ENCODE results near the gene DPCD.

Gene DPCD

DNA sequence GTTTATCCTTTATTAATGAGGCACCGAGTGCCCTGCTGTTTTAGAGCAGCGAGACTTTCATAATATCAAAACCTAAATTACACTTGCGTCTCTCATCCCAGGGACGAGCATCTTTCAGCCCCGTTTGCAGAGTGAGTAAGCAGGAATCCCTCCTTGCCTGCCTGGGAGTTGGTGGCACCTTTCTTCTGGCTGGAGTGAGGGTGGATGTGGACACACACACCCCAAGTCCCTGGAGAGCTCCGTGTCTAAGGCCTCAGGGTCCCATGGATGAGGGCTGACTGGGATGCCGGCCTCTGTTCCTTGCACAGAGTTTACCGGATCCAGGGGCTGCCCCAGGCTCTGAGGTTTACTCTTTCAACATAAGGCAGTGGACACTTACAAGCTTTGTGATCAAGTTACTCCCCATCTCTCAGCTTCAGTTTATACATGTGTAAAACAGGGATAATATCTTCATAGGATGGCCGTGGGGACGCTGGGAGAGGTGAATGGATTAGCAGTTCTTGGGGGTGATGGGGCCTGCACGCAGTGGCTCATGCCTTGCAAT, 24.6 kb upstream of the DPCD start:
- no peaks in the 10 kb centered on the region for H3K36me3 Mint-ChIP-seq (ENCODE audit: low read depth)
- H3K9me3 Mint-ChIP-seq, result no peaks in the 10 kb centered on the region
- DNase-seq, result no peak
- H3K27me3 Mint-ChIP-seq, result peaks cover 40% of the 10 kb centered on the region
- no peak overlapping the region for H3K4me3 Mint-ChIP-seq
- H3K27ac Mint-ChIP-seq, result no peak overlapping the region
- H3K4me1 Mint-ChIP-seq, result peaks cover 10% of the 10 kb centered on the region
- no peak for ATAC-seq

DNA sequence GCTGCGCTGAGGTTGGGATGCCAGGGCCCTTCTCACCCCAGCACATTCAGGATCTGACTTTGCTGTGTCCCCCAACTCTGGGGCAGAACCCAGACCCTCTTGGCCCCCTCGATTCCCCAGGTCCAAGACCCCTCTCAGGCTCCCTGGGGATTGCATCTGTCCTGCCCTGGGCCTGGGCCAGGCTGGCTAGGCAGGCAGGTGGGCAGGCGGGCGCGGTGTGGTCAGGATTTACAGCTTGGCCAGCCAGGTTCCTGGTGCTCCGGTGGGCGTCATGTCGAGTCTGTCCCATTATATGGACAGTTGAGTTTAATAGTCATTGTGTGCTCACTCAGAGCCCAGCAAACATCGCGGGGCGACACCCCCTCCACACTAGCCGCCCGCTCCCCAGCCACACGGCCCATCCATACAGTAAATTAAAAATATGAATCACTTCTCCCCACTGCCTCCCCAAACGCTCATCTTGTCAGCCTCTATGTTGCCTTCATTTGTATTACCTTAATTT, 23.6 kb upstream of the DPCD start:
- Mint-ChIP-seq H3K4me3 (no peak overlapping the region), H3K4me1 (peaks cover 10% of the 10 kb centered on the region), H3K36me3 (ENCODE audit: low read depth) (no peaks in the 10 kb centered on the region), H3K9me3 (no peaks in the 10 kb centered on the region), H3K27me3 (peaks cover 49% of the 10 kb centered on the region), H3K27ac (no peak overlapping the region)
- ATAC-seq (no peak), DNase-seq (no peak)

DNA sequence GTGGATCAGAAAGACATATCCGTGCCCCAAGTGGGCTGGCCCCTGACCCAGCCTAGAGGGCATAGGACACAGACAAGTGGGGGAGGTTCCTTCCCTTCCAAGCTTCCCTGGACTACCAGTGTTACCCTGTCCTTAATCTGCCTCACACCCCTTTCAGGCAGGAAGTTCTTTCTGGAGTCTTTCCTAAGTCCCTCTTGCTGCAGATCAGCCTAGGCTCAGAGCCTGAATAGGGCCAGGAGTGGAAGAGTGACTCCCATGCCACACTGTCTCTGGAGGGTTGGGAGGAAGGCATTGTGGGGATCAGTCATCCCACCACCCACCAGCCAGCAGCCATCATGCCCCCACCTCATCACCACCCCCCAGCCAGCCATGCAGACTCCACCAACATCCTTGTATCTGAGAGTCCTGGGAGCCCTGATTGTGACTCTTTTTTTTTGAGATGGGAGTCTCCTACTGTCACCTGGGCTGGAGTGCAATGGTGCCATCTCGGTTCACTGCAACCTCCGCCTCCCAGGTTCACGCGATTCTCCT, 22.7 kb upstream of the DPCD start:
- peaks cover 52% of the 10 kb centered on the region for H3K27me3 Mint-ChIP-seq
- no peak overlapping the region for H3K4me3 Mint-ChIP-seq

DNA sequence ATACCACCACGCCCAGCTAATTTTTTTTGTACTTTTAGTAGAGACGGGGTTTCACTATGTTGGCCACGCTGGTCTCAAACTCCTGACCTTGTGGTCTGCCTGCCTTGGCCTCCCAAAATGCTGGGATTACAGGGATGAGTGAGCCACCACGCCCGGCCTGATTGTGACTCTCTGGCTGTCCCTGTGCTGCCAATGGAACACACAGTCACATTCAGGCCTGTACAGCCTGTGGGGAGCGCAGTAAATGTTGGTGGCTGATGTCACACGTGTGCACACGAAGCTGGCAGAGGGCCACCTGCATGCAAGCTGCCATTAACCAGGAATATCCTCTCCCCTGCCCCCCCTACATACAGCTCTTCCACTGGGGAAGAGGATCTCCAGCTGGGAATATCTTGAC, 22.2 kb upstream of the DPCD start:
- Mint-ChIP-seq H3K36me3 (ENCODE audit: low read depth) (no peaks in the 10 kb centered on the region), H3K27me3 (peaks cover 52% of the 10 kb centered on the region), H3K27ac (no peak overlapping the region), H3K9me3 (no peaks in the 10 kb centered on the region), H3K4me3 (no peak overlapping the region), H3K4me1 (peaks cover 14% of the 10 kb centered on the region)
- no peak for DNase-seq
- ATAC-seq, result no peak

More for the DNA sequence above, 22.7 kb upstream of the DPCD start:
- Mint-ChIP-seq H3K4me1 (peaks cover 14% of the 10 kb centered on the region), H3K36me3 (ENCODE audit: low read depth) (no peaks in the 10 kb centered on the region), H3K27ac (no peak overlapping the region), H3K9me3 (no peaks in the 10 kb centered on the region)
- ATAC-seq (no peak), DNase-seq (no peak)

DNA sequence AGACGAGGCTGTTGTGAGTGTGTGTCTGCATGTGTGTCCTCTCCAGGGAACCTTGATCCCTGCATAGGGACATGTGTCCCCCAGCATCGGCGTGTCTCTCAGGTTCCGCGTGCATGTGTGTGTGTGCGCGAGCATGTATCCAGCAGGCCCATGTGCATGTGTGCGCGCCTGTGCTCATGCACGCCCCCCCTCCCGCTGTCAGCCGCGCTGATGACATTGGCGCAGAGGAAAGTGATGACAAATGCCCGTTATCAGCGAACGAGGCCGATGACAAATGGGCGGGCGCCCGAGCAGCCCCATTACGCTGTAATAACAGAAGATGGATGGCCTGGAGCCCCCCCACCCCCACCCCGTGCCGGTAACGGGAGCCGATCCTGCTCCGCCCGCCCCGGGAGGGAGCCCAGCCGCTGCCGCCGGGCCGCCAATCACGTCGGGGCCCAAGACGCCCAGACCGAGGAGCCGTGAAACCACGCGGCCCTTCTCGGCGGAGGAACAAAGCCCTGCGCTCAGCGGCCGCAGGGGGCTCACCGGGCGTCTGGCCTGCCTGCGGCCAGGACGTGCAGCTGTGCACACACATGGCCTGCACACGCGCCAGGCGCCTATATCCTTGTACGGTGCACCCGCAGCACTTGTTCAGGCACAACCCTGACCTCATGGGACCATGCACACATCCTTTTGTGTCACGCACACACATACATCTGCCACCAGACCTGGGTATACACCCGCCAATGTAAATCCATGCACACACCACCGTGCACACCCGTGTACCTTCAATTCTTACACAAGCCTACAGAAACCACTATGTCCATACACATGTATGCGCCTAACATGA, 21.6 kb upstream of the DPCD start:
- ATAC-seq (peak; percentile 6), DNase-seq (peak; percentile 18)
- Mint-ChIP-seq H3K27me3 (peaks cover 54% of the 10 kb centered on the region), H3K4me3 (no peak overlapping the region), H3K9me3 (no peaks in the 10 kb centered on the region), H3K4me1 (peaks cover 14% of the 10 kb centered on the region), H3K27ac (no peak overlapping the region), H3K36me3 (ENCODE audit: low read depth) (no peaks in the 10 kb centered on the region)

DNA sequence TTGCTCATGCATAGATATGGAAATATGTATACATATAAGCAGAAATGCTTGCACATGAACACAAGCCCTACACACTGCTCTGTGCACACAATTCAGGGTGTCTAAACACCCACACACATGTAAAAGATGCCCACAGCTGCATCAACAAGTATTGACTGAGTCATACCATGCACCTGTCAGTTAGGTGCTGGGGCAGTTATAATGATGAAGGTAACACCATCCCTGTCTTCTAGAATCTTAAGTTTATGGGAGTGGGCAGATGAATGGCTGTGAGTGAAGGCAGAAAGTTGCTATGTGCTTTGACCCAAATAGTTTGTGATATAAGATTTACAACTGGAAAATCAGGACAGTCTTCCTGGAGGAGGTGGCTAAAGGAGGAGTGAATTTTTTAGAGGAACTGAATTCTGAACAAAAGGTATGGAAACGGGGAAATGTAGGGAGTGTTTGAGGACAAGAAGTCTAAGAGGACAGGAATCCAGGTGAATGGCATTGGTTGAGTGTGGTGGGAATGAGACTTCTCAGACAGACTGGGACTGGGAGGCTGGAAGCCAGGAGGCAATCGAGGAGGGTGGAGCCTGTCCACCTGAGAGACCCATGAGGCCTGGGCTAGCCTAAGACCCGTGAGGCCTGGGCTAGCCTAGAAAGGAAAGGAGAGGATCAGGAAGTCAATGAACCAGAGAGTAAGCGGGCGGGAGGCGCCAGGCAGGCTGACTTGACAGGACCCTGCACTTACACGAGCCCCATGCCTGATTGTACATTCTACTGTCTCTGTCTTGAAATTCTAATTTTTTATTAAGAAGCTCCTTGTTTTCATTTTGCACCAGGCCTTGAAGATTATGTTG, 20.7 kb upstream of the DPCD start:
- peaks cover 14% of the 10 kb centered on the region for H3K4me1 Mint-ChIP-seq
- H3K27ac Mint-ChIP-seq, result no peak overlapping the region
- ATAC-seq (no peak), DNase-seq (no peak)
- H3K9me3 Mint-ChIP-seq, result no peaks in the 10 kb centered on the region
- no peaks in the 10 kb centered on the region for H3K36me3 Mint-ChIP-seq (ENCODE audit: low read depth)
- no peak overlapping the region for H3K4me3 Mint-ChIP-seq
- peaks cover 54% of the 10 kb centered on the region for H3K27me3 Mint-ChIP-seq

DNA sequence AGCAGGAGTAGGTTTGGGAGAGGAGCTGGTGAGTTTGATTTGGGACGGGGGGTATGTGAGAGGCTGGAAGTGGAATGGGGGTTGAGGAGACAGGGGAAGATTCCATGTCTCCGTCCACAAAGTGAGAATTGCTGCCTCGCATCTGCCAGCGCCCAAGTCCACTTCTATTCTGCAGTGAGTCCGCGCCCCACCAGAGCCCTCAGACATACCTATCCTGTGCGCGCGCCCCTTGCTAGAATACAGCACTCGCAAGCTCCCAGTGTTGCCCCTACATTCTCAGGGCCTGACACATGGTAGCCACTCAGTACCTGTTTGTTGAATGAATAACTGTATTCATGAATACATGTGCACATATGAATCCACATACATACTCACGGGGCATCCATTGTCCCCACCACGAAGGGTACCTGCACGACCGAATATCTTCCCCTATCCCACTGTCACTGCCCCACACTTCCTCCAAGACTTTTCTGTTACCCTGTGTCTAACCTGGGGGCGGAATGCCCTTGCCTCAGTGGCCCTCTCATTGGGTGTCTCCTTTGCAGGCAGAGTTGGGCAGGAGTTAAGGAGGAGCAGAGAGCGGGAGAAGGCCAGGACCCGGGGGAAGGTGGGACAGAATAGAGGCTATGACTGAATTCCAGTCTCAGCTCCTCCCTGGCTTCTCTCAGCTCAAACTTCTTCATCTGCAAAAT, 19.9 kb upstream of the DPCD start:
- Mint-ChIP-seq H3K27me3 (peaks cover 54% of the 10 kb centered on the region), H3K27ac (no peak overlapping the region), H3K36me3 (ENCODE audit: low read depth) (no peaks in the 10 kb centered on the region), H3K4me3 (no peak overlapping the region), H3K9me3 (no peaks in the 10 kb centered on the region), H3K4me1 (peaks cover 14% of the 10 kb centered on the region)
- ATAC-seq (no peak), DNase-seq (no peak)

DNA sequence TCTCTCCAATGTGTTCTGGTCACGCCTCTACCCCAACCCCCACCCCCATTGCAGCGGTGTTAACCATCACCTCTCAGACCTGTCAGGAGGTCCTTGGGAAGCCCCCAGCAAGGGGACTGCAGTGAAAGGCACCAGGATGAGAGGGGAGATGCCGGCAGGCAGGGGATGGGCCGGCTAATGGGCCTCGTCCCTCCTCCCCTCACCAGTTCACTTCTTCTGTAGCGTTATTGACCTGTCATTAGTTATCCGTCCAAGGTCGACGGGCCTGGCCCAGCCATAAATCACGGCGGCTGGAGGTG, 18.8 kb upstream of the DPCD start:
- ATAC-seq, result no peak
- no peaks in the 10 kb centered on the region for H3K9me3 Mint-ChIP-seq
- no peak overlapping the region for H3K27ac Mint-ChIP-seq
- peaks cover 50% of the 10 kb centered on the region for H3K27me3 Mint-ChIP-seq
- peaks cover 14% of the 10 kb centered on the region for H3K4me1 Mint-ChIP-seq
- H3K4me3 Mint-ChIP-seq, result peak overlapping the region; percentile 70
- H3K36me3 Mint-ChIP-seq (ENCODE audit: low read depth), result no peaks in the 10 kb centered on the region
- DNase-seq, result no peak

DNA sequence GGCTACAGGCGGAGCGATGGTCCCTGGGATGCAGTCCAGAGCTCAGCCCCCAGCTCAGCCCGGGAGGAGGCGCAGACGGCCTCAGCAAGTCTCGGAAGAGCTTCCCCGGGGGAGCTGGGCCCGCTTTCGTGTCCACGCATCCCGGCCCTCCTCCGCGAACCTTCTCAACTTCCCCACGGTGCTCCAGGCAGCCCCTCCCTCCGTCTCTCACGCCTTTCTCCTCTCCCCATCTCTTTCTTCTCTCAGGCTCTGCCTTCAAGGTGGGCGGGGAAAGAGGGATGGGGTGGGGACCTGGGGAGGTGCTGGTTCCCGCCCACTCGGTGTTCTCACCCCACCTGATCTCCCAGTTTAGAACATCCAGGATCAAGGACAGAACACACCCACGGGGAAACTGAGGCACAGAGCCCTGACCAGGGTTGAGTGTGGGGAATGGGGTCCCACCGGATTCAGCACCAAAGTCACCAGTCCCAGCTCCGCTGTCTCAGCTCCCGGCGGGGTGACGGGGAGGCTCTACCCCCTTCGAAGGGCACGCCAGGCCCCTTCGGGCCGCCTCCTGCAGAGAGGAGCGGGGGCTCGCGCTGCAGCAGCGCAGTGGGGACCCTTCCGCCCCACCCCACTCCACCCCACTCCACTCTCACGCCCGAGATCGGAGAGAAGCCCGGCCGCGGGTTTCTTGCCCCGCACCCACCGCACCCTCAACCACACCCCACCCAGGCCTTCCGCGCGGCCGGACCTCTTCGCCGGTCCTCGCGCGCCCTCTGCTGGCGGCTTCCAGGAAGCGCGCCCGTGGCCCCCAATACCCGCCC, 18.3 kb upstream of the DPCD start:
- ATAC-seq, result peak; percentile 73
- no peak overlapping the region for H3K27ac Mint-ChIP-seq
- DNase-seq, result peak; percentile 88
- peaks cover 47% of the 10 kb centered on the region for H3K27me3 Mint-ChIP-seq
- H3K9me3 Mint-ChIP-seq, result no peaks in the 10 kb centered on the region
- peak overlapping the region; percentile 70 for H3K4me3 Mint-ChIP-seq
- peaks cover 14% of the 10 kb centered on the region for H3K4me1 Mint-ChIP-seq
- no peaks in the 10 kb centered on the region for H3K36me3 Mint-ChIP-seq (ENCODE audit: low read depth)

DNA sequence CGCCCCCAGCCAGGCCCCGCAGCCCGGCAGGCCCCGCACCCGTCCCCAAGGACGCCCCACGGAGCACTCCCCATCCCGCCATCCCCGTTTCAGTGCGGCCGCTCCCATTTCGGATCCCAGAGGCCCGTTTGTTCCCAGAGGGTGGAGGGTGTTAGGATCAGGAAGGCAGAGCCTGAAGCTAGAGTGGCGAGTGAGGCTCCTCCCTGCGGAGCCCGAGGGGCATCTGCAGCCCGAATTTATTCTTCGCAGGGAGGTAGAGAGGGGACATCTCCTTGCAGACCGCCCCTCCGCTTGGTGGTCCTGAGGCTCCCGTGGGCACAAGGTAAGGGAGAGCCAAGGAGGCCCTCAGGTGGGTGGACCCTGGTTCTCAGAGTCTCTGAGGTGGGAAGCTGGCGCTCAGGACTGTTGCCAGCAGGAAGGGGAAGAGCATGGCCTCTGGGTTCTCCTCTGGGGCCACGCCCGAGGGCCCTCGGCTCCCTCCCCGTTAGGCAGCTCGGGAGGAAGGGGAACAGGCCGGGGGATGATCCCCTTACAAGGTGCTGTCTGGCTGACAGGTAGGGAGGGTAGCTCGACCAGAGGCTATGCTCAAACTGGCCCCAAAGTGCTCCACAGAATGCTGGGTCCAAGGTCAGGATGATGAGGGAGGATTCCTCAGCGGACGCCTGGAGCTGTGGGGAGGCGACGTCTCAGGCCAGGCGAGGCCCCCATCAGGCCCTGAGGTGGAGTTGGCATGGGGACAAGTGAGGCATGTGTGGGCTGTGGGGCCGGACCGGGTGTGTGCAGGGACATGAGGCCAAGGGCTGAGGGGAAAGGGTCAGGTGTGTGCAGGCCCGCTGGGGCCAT, 17.5 kb upstream of the DPCD start:
- H3K27ac Mint-ChIP-seq, result no peak overlapping the region
- peaks cover 14% of the 10 kb centered on the region for H3K4me1 Mint-ChIP-seq
- ATAC-seq (no peak), DNase-seq (no peak)
- no peaks in the 10 kb centered on the region for H3K9me3 Mint-ChIP-seq
- H3K27me3 Mint-ChIP-seq, result peaks cover 41% of the 10 kb centered on the region
- peak overlapping the region; percentile 40 for H3K4me3 Mint-ChIP-seq
- no peaks in the 10 kb centered on the region for H3K36me3 Mint-ChIP-seq (ENCODE audit: low read depth)

DNA sequence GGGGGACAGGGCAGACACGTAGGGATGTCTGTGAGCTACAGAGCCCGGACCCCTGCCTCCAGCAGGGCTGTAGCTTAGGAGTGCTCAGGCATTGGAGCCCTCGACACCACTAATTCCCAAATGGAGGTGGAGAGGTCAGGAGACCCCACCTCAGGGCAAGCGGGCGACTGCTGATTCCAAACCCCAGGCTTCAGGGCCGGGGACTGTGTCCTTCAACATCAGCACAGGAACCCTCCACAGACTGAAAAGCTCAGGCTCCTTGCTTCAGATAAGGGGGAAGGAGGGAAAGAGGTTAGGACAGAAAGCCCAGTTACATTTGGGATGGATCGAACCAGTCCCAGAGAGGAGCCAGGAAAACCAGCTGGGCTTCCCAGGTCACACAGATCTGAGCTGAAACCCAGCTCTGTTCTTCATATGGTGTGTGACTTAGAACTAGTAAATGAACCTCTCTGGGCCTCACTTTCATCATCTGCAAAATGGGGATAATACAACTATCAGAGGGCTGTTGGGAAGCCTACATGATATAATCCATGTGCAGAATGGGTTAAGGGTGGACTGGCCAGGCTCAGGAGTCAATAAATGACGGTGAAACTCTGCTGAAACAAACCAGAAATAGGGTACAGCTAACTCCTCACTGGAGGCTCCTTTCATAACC, 16.7 kb upstream of the DPCD start:
- no peaks in the 10 kb centered on the region for H3K36me3 Mint-ChIP-seq (ENCODE audit: low read depth)
- no peak overlapping the region for H3K27ac Mint-ChIP-seq
- peaks cover 33% of the 10 kb centered on the region for H3K27me3 Mint-ChIP-seq
- H3K9me3 Mint-ChIP-seq, result no peaks in the 10 kb centered on the region
- H3K4me3 Mint-ChIP-seq, result no peak overlapping the region
- DNase-seq (no peak), ATAC-seq (no peak)
- H3K4me1 Mint-ChIP-seq, result peaks cover 11% of the 10 kb centered on the region

DNA sequence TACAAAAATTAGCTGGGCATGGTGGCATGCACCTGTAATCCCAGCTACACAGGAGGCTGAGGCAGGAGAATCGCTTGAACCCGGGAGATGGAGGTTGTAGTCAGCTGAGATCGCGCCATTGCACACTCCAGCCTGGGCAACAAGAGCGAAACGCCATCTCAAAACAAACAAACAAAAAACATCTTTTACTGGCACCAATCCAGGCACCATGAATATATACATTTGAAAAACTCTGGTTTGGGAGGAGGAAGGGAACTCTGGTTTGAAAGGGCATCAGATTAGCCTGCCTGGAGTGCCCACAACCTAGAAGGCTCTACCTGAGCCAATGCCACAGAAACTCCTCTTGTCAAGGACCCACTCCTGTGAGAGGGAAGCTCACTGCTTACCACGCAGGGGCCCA, 16.0 kb upstream of the DPCD start:
- Mint-ChIP-seq H3K27me3 (peaks cover 28% of the 10 kb centered on the region), H3K36me3 (ENCODE audit: low read depth) (no peaks in the 10 kb centered on the region), H3K27ac (no peak overlapping the region), H3K4me3 (no peak overlapping the region), H3K9me3 (no peaks in the 10 kb centered on the region), H3K4me1 (peaks cover 7% of the 10 kb centered on the region)
- DNase-seq (no peak), ATAC-seq (no peak)

DNA sequence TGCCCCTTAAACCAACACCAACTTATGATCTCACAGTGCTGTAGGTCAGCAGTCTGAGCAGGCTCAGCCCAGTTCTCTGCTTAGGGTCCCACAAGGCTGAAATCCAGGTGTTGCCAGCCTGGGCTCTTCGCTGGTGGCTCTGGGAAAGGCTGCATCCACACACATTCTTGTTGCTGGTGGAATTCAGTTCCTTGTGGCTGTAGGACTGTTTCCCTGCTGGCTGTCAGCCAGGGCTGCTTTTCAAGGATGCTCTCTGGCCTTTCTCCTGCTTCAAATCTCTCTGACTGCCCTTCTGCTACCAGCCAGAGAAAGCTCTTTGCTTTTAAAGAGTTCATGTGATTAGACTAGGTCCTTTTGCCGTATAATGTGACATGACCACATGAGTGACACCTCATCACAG, 15.3 kb upstream of the DPCD start:
- Mint-ChIP-seq H3K27ac (no peak overlapping the region), H3K4me1 (peaks cover 4% of the 10 kb centered on the region), H3K4me3 (no peak overlapping the region), H3K36me3 (ENCODE audit: low read depth) (no peaks in the 10 kb centered on the region), H3K27me3 (peaks cover 22% of the 10 kb centered on the region), H3K9me3 (no peaks in the 10 kb centered on the region)
- DNase-seq, result no peak
- no peak for ATAC-seq

All from activated naive CD8-positive, alpha-beta T cell treated with anti-CD3 and anti-CD28 coated beads, Interleukin-2, amount 50 U/mL, for 24 hours (primary cell).